Stimulated activated CD8-positive, alpha-beta memory T cell treated with anti-CD3 and anti-CD28 coated beads, Interleukin-7, amount 100 ng/mL, for 48 hours (primary cell): ENCODE measurements around the gene ZDHHC12.

Experiments
- DNase-seq, 2 donors: peaks; one replicate each; pipeline ENCODE4 v3.0.0-alpha.2; 2020; ENCODE audit warnings: low read depth in 1 of 2; ENCODE audit errors: extremely low read depth in 1 of 2

The ZDHHC12 gene, protein sequence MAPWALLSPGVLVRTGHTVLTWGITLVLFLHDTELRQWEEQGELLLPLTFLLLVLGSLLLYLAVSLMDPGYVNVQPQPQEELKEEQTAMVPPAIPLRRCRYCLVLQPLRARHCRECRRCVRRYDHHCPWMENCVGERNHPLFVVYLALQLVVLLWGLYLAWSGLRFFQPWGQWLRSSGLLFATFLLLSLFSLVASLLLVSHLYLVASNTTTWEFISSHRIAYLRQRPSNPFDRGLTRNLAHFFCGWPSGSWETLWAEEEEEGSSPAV

DNA sequence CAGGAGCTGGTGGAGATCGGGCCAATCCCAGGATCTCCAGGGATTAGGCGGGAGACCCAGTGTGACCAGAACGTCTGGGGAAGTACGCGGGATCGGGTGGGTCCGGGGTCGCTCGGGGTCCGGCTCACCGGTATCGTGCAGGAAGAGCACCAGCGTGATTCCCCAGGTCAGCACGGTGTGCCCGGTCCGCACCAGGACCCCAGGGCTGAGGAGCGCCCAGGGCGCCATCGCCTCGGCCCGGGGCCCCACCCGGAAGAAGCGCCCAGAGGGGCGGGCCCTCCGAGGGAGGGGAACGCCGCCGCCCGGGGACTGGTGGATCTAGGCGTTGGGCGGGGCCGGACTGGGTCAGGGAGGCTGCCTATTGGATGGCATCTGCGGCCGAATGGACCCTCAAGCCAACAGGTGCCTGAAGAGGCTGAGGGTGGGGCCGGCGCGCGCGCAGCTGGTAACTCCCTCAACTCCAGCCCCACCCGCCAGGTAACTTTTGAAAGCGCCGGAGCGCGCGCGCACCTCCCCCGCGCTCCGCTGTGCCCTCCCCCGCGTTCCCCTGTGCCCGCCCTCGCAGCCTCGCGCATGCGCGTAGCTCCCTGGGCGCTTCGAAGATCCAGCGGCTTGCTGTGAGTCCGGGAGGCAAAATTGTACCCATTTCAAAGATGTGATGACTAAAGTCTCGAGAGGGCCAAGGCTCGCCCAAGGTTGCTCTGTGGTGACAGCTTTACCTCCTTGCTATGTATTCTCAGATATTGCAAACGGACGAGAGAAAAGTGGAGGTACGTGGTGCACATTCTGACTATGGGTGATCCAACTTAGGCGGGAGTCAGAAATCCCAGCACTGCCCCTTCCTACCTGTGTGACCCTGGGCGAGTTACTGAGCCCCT, at the start of gene ZDHHC12:
Gene ZDHHC12 (minus strand): TSS at position 262 of the 878 bp plus-strand sequence. CDS start 34 bp downstream, at position 228.
- peak; percentile 99 to 100 for DNase-seq

DNA sequence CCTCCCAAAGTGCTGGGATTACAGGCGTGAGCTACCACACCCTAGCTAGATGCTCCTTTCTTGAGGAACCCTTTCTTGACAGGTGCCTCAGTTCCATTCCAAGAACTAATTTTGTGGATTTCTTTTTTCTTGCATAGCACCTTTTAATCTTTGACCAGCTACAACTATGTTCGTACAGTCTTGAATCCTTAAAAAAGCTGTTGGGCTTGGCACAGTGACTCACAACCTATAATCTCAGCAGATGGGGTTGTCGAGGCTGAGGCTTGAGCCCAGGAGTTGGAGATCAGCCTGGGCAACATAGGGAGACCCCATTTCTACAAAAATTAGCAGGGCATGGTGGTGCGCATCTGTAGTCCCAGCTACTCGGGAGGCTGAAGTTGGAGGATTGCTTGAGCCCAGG, 49.1 kb upstream of the ZDHHC12 start:
- no peak for DNase-seq

DNA sequence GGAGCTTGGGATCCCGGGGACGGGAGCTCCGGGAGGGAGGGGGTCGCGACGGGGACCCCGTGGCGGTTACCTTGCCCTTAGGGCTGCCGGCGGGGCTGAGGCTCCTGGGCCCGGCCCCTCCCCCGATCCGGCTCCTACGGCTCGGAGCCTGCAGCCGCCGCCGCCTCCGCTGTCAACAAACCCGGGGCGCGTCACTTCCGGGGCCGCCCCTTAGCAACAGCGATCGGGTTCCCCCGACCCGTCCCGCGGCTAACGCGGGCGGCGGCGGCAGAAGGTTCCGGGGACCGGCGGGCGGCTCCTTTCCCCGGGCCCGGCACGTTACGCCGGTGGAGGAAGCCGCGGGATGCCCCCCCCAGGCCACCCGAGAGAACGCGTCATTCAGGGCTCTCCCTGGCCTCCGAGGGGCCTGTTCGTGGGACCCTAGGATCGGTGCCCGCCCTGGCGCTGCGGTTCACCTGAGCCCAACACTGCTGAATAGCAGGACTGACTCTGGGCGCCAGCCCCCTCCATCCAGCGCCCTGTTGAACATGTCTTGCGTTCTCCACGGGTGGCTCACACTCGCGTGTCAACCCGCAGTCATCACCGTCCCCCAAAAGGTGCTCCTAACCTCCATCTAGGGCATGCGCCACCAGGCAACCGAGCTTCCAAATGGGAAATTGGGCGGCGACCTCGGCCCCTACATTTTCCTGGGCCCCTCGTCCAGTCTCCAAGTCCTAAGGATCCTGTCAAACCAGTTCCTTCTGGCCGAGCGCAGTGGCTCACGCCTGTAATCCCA, 48.0 kb upstream of the ZDHHC12 start, which contains the start of gene ZER1:
Gene ZER1 (minus strand): TSS at position 183 of the 775 bp plus-strand sequence. CDS start 16,362 bp downstream, outside the sequence.
- DNase-seq: peak; percentile 87 to 88

DNA sequence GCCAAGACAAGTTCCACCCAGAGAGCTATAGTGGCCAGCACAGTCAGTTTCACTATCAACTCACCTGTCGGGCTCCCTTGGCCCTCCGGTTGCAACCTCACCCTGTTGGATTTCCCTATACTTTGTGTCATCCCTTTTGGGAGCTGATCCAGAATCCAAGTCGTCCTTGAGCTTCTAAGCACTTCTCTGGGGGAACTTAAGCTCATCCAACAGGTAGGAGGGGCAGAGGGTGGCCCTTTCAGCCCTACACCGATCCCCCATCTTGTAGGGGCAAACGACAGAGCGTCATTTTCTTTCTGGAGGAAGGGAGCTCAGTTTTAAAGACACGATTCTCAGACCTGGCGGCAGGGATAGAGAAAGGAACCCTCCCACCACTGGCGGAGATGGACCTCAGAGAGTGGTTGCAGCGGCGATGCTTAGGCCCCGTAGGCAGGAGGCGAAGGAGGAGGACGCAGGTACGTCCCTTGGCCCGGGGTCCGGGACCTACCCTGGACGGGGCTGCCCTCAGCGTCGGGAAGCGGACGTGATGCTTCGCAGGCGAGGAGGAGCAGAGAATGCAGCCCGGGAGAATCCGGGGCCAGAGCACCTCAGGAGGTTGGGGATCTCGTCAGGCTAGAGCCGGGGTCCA, 47.3 kb upstream of the ZDHHC12 start:
- no peak for DNase-seq

DNA sequence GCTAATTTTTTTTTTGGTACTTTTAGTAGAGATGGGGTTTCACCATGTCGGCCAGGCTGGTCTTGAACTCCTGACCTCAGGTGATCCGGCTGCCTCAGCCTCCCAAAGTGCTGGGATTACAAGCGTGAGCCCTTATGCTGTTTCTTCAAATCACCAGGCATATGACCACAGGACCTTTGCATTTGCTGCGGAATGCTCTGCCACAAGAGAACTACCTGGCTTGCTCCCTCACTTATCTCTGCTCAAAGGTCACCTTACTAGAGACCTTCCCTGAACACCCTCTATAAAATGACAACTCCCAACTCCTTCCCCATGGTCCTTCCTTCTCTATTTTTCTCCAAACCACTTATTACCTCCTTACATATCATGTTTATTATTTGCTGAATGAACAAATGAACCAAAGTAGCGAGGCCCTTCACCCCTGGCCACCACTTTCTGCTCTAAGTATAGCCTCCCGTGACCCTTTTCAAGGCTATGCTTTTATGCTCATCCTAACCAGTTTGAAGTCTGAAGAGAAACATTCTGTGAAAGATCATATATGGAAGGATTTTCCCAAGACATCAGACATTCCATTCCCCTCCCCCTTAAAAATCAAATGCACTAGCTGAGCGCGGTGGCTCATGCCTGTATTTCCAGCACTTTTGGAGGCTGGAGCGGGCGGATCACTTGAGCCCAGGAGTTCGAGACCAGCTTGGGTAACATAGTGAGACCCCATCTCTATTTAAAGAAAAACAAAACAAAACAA, 46.5 kb upstream of the ZDHHC12 start:
- no peak for DNase-seq

DNA sequence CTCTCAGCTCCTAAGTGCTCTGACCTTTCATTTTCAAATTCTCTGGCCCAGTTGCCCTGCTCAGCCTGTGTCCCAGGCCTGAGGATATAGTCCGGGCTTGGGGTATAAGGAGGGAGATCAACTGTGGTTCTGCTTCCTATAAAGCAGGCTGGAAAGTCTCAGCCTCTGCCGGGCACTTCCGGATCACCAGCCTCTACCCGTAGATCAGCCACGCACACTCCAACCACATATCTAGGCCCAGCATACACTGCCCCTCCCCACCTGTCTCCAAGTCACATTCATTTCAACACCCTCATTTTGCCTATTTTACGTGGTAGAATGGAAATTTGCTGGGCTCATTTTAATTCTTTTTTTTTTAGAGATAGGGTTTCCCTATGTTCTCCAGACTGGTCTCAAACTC, 44.7 kb upstream of the ZDHHC12 start:
- DNase-seq: no peak

DNA sequence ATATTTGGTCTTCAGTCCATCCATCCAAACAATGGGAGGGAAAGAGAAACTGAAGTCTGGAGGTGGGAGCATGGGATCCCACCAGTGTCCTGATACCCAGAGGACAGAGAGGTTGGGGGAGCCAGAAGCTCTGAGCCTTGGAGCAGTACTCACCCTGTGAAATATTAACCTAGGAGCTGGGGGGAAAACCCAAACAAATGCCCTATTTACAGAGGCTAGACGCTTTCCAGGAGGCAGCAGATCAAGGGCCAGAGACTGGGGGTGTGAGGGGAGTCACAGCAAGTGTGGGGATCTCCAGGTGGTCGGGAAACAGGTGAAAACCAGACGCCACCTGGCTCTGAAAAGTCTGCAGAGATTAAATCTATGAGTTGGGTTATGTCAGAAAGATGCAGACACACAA, 41.6 kb upstream of the ZDHHC12 start:
- no peak for DNase-seq

DNA sequence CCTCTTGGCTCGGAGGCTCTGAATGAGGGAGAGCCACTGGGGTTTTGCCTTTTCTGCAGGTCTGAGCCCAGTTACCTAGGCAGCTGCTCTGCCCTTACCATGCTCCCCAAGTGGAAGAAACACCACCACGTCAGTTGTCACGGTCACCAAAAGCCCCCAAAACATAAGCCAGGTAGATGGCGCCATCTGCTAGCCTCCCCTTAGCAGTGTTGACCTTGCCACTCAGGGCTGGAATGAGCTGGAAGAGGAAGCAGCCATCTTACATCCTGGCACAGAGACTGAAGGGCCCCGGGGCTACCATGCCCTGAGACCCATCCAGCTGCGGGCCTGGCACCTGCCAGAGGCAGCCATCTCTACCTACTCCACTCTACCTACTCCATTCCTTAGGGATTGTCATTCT, 40.4 kb upstream of the ZDHHC12 start:
- no peak for DNase-seq

DNA sequence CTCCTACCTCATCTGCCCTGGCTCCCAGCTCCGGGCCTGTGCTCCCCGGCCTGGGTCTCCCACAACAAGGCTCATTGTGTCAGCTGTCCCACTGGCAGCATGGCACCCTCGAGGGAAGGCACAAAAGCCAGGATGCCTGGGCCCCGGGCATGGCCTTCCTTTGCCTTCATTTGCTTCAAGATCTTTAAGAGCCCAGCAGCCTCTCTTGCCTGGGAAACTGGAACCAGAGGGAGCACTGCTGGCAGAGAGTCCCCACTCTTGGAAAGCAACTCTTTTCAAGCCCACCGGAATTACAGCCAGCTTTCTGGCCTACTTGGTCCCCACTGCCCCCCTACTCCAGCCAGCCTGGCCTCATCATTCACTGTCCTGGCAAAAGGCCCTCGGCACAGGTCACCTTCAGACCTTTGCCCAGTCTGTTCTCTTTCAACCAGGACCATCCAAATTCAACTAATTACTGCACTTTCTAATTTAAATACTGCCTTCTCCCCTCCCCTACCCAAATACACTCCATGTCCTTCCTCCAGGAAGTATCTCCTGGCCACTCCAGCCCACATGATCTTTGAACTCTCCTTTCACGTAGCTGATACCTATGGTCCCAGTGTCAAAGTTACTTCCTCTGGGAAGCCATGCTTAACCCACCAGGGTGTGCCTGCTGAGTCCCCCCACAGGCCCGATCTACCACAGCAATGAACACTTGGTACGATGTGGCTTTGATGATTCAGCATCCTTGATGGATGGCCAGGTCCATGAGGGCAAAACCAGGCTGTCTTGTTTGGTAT, 38.9 kb upstream of the ZDHHC12 start:
- no peak for DNase-seq

DNA sequence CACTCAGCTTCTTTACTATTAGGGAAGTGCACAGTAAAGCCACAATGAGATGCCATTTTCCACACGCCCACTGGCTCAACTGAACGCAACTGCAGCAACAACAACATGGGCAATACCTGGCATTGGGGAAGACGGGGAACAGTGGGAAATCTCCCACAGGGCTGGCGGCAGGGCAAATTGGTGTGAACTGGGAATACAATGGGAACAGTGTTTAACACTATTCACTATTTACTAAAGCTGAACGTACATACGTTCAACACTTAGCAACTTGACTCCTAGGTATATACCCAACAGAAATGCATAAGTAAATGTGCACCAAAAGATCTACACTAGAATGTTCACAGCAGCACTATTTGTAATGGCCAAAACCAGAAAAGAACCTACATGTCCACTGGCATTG, 33.7 kb upstream of the ZDHHC12 start:
- no peak for DNase-seq

DNA sequence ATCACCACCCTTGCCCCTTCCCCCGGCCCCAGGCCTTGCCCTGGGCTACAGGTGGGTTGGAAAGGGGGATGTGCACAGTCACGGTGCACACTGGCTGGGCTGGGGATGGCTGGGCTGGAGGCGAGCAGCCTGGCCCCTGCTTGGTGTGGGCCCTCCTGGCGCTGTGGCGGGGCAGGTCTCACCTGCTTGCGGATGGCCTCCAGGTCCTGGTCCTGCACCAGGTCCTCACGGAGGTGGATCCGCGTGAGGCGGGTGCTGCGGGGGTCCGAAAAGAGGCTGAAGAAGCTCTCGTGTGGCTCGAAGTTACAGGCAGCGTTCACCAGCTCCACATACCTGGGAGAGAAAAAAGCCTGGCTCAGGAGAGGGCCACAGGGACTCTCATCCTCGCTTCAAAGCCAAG, 29.7 kb upstream of the ZDHHC12 start:
- DNase-seq: no peak

DNA sequence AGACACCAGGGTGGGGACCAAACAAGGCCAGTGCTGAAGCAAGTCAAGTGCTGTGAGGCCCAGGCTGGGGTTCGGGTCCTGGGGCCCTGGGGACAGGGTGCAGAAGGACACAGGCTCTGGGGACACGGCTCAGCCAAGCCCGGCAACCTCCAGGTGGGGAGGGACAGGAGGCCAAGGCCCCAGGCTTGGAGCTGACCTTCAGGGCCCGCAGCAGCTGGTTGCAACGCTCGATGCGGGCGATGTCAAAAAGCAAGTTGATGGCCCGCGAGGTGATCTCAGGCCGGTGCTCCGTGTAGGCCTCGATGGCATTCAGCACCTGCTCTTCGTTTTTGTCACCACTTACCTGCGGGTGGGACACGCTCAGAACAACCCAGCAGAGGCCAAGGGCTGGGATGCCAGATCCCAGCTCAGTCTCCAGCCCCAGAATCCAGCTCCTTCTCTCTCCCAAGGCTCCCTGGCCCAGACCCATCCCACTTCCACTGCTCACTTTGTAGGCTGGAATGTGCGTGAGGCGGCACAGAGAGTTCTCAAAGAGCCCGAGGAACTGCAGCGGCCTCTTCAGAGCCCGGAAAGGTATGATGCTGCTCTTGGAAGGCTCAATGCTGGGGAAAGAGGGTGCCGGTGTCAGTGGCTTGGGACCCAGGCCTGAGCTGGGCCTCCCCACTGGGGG, 27.1 kb upstream of the ZDHHC12 start:
- no peak for DNase-seq

DNA sequence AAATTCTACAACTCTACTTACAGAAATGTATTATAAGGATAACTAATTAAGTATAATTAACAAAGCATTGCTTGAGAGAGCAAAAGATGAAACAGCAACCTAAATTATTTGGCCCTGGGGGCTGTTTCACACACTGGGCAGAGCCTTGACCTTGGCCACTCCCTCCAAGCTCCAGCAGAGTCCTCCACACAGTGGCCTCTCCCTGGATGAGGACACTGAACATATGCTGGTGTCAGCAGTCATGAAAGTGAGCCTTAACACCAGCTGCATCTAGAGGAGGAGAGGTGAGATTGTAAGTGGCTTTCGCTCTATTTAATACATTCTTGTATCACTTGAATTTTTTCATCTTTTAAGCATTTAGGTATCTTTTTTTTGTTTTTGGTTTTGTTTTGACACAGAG, 23.3 kb upstream of the ZDHHC12 start:
- no peak for DNase-seq

DNA sequence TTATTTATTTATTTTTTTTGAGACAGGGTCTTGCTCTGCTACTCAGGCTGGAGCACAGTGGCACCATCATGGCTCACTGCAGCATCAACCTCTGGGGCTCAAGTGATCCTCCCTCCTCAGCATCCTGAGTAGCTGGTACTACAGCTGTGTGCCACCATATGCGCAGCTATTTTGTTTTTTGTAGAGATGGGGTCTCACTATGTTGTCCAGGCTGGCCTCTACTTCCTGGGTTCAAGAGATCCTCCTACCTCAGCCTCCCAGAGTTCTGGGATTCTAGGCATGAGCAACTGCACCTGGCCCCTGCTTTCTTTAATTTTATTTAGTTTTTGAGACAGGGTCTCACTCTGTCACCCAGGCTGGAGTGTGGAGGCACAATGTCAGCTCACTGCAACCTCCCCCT, 19.5 kb upstream of the ZDHHC12 start:
- no peak for DNase-seq

DNA sequence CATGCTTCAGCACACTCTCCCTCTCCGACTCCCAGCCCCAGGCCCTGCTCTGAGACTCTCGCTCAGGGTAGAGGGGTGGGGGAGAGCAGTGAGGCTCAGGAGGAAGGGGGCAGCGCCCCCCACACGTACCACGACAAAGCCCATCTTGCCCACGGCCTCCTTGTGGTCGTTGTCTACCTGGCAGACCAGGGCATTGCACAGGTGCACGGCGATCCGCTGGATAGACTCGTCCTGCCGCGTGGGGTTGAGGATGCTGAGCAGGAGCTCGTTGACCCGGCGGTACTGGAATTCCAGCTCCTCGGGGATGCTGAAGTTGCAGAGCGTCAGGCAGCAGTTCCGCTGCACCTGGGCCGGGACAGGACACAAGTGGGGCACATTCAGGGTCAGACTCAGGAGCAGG, 18.5 kb upstream of the ZDHHC12 start:
- no peak for DNase-seq

DNA sequence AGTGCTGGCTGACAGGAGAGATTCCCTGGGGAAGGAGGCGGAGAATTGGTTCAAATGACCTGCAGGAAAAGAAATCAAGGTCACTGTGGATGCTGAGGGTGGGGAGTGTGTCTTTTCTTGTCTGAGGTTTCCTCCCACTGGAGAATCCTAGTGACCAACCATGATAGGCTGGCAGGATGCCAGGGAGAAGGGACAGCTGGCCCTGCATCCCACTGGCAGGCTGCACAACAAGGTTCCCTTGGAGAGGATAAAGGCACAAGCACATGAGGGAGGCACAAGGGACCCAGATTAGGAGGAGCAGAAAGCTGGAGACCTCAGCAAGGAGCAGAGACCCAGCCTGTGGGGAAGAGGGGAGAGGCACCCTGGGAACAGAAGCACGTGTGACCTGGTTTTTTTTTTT, 11.4 kb upstream of the ZDHHC12 start:
- no peak for DNase-seq

DNA sequence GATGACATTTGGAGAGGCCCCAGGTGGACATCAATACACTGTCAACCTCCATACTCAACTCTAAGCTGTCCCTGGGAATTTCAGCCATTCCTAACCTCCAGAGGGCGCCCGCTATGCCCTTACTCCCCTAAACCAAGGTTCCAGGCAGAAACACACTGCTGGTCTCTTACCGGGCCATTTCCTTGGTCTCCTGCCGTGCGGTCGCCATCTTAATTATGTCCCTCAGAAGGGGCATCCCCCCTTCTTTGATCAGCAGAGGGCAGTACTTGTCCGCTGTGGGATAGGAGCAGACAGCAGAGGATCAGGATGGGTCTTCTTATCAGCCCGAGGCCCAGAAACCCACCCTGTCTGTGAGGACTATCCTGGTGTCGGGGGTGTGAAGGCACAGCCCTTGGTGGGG, 9.3 kb upstream of the ZDHHC12 start:
- DNase-seq: no peak

DNA sequence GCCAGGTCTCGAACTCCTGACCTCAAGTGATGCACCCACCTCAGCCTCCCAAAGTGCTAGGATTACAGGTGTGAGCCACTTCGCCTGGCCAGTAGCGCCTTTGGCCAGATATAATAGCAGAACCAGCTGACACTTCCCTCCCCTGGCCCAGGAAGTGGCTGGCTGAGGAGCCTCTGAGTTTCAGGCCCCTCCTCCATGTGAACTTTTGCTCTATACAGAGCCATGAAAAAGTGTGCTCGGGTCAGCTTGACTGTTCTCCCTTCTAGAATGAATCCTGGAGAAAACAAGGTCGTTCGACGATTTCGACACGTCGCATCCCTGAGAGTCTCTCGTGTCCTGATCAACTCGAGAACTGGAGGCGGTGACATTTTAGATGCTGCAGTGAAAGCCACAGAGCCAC, 8.6 kb upstream of the ZDHHC12 start:
- no peak for DNase-seq

DNA sequence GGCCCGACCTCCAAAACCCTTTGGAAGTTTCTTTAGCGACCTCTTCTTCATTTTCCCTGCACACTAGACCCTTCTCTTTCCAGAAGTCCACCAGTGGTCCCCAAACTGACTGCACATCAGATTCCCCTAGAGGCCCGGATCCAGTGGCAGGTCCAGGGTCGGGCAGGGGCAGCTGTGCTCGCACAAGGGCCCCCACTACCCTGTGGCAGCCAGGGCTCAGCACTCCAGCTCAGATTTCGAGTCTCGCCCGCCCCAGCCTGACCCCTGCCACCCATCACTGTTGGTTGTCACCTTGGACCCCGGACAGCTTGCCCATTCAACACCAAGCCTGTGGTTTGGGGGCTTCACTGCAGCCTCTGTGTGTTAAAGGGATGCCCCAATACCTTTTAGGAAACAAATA, 7.8 kb upstream of the ZDHHC12 start:
- no peak for DNase-seq
